Calu3 (cell line): ENCODE results near the gene MLIP. TPM values are rescaled to one million over a fixed set of nuclear protein-coding genes. Genes with fewer than 3 reads are reported as not detected.

Source experiments
- BruUV-seq: library from RNA; stranded (reverse); fragments of 400-500 nt; replicated peaks from 2 replicates; lab custom pipeline; 2021; lab: Mats Ljungman, UMichigan
- CTCF ChIA-PET: fragments of 300-600 bp; sonication (Branson Sonifier 250); formaldehyde crosslinking; loops from one replicate; lab custom pipeline; 2022; ENCODE audit warnings: antibody characterized with exemption; lab: Charles Lee
- DNase-seq: peaks from one replicate; pipeline ENCODE4 v3.0.0; 2022
- H3K27ac Mint-ChIP-seq: one replicate; pipeline ENCODE4 v1.8.0; 2022; ENCODE audit warnings: mixed read lengths; ENCODE audit not compliant: unreplicated experiment
- H3K27me3 Mint-ChIP-seq: one replicate; pipeline ENCODE4 v1.8.0; 2022; ENCODE audit warnings: mixed read lengths; ENCODE audit not compliant: unreplicated experiment
- H3K36me3 Mint-ChIP-seq: one replicate; pipeline ENCODE4 v1.8.0; 2022; ENCODE audit warnings: mild to moderate bottlenecking, moderate library complexity, mixed read lengths; ENCODE audit not compliant: insufficient read depth, unreplicated experiment
- H3K4me1 Mint-ChIP-seq: one replicate; pipeline ENCODE4 v1.8.0; 2022; ENCODE audit warnings: mild to moderate bottlenecking, low read depth, mixed read lengths; ENCODE audit not compliant: unreplicated experiment
- H3K4me3 Mint-ChIP-seq: one replicate; pipeline ENCODE4 v1.8.0; 2022; ENCODE audit warnings: mild to moderate bottlenecking, low read depth, moderate library complexity, mixed read lengths; ENCODE audit not compliant: unreplicated experiment
- H3K9me3 Mint-ChIP-seq: one replicate; pipeline ENCODE4 v1.8.0; 2022; ENCODE audit warnings: low read depth, mixed read lengths; ENCODE audit not compliant: unreplicated experiment
- intact Hi-C: fragments of 100-400 bp; cut with micrococcal nuclease; formaldehyde crosslinking; loops from one replicate; pipeline ENCODE4 v1.10.0; 2022; ENCODE audit not compliant: unreplicated experiment
- total RNA-seq: library from RNA; stranded (reverse); gene quantifications from 2 replicates; pipeline ENCODE4 v1.2.3, GENCODE V29; 2022
- TF ChIP-seq, protein P1 (sequence below): fragments of 200-600 bp; IDR thresholded peaks from one replicate; pipeline ENCODE4 v1.8.0; 2022; ENCODE audit warnings: antibody characterized with exemption; ENCODE audit not compliant: unreplicated experiment

MLIP gene
- total RNA-seq, 1 experiment from 2014 or later: 1.4 TPM

DNA sequence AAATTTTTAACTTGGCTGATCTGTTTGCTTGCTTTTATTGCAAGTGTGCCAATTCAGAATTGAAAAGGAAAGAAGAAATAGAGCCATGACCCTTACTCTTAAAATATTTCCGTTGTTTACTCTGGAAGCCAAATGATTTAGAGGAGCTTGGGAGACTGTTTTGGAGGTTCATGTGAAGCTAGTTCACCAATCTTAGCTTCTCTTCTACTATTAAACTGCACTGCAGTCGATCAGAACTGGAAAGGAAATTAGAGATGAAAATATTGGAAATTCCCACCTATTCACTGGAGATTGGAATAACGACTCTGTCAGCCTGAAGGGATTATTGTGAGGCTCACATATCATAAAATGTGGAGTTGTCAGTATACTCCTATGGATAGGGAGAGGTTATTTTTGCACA is 81.8 kb downstream of the MLIP start:
- Mint-ChIP-seq H3K27me3 (no peaks in the 10 kb centered on the region), H3K36me3 (no peaks in the 10 kb centered on the region), H3K9me3 (no peaks in the 10 kb centered on the region), H3K4me1 (no peaks in the 10 kb centered on the region), H3K27ac (no peak overlapping the region), H3K4me3 (no peak overlapping the region)
- TF ChIP-seq, protein P1, sequence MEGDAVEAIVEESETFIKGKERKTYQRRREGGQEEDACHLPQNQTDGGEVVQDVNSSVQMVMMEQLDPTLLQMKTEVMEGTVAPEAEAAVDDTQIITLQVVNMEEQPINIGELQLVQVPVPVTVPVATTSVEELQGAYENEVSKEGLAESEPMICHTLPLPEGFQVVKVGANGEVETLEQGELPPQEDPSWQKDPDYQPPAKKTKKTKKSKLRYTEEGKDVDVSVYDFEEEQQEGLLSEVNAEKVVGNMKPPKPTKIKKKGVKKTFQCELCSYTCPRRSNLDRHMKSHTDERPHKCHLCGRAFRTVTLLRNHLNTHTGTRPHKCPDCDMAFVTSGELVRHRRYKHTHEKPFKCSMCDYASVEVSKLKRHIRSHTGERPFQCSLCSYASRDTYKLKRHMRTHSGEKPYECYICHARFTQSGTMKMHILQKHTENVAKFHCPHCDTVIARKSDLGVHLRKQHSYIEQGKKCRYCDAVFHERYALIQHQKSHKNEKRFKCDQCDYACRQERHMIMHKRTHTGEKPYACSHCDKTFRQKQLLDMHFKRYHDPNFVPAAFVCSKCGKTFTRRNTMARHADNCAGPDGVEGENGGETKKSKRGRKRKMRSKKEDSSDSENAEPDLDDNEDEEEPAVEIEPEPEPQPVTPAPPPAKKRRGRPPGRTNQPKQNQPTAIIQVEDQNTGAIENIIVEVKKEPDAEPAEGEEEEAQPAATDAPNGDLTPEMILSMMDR: no peak
- DNase-seq: no peak
- CTCF ChIA-PET: no interaction called here
- BruUV-seq: no TSS peak
- intact Hi-C loops: no loop called here

DNA sequence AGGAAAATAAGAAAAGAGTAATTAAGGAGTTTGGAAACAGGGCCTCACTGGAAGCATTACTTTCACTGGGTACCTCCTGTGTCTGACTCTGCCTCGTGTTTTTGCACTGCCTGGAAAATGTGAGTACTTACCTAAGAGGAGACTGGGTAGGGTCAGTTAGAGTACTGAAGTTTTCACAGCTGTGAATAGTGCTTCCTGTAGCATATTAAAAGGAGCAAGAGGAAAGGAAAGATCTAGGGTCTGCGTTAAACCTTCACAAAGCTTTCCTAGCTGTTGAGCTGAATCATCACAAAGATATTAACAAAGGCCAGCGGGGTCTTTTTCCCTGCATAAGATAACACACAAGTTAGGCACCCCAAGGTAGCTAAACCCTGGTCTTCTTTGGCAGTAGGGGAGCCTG is 82.3 kb downstream of the MLIP start:
- CTCF ChIA-PET: no interaction called here
- TF ChIP-seq, protein P1: no peak
- no peak for DNase-seq
- Mint-ChIP-seq H3K4me3 (no peak overlapping the region), H3K4me1 (no peaks in the 10 kb centered on the region), H3K27me3 (no peaks in the 10 kb centered on the region), H3K36me3 (no peaks in the 10 kb centered on the region), H3K27ac (no peak overlapping the region), H3K9me3 (no peaks in the 10 kb centered on the region)
- BruUV-seq: no TSS peak
- intact Hi-C loops: no loop called here

DNA sequence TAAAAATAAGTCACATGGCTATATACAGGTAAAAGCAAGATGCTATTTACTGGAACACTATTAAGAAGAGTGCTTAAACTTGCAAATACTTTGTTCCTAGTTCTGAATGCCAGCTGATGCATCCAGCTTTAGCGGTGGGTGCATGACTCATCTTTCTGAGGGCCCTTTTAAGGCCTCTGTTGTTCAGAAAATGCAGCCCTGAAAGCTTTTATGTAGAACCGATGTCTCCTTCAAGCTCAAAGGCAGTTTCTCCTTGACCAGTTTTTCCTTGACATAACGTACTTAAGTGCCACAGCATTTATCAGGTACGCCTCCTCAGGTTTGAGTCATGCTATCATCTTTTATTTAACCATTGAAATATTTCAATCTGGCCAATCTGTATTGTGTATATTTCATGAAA is 82.8 kb downstream of the MLIP start:
- TF ChIP-seq, protein P1: no peak
- Mint-ChIP-seq H3K27ac (no peak overlapping the region), H3K27me3 (no peaks in the 10 kb centered on the region), H3K4me1 (no peaks in the 10 kb centered on the region), H3K4me3 (no peak overlapping the region), H3K9me3 (no peaks in the 10 kb centered on the region), H3K36me3 (no peaks in the 10 kb centered on the region)
- intact Hi-C loops: no loop called here
- no TSS peak for BruUV-seq
- CTCF ChIA-PET: no interaction called here
- no peak for DNase-seq

DNA sequence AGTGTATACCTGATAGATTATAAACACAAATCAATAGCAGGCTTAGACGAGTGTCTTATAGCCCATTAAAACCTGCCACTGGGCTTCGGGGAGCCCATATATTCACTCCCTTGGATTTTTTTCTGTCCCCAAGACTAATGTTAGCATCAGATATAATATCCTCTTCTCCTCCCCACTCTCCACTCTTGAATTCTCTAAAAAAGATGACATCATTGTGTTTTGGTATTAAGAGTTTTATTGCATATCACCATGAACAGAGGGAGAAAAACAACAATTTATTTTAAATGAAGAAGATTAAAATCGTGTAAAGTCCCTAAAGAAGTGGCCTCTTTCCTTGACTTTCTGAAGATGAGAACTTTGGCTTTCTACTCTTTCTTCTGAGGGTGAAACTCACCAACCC is 84.4 kb downstream of the MLIP start:
- DNase-seq: no peak
- Mint-ChIP-seq H3K27ac (no peak overlapping the region), H3K27me3 (no peaks in the 10 kb centered on the region), H3K4me3 (no peak overlapping the region), H3K4me1 (no peaks in the 10 kb centered on the region), H3K9me3 (peaks cover 2% of the 10 kb centered on the region), H3K36me3 (no peaks in the 10 kb centered on the region)
- intact Hi-C loops: no loop called here
- TF ChIP-seq, protein P1: no peak
- no TSS peak for BruUV-seq
- CTCF ChIA-PET: no interaction called here

DNA sequence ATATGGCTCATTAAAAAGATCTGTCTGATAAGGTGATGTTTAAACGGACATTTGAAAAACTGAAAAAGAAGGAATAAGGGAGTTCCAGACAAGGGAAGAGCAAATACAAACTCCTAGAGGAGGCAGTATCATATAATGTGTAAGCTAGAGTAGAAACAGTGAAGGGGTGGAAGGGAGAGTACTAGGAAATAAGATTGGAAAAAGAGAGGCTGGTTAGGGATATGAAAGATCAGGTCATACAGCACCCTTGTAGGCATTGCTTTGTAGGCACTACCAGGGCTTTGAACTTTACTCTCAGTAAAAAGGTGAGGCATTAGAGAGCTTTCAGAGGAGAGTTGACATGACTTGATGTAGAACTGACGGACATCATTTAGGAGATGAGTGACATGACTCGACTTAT is 85.7 kb downstream of the MLIP start:
- intact Hi-C loops: no loop called here
- no TSS peak for BruUV-seq
- H3K4me3 Mint-ChIP-seq: no peak overlapping the region
- TF ChIP-seq, protein P1: no peak
- H3K9me3 Mint-ChIP-seq: peaks cover 2% of the 10 kb centered on the region
- no peaks in the 10 kb centered on the region for H3K27me3 Mint-ChIP-seq
- DNase-seq: no peak
- no peaks in the 10 kb centered on the region for H3K36me3 Mint-ChIP-seq
- CTCF ChIA-PET: no interaction called here
- H3K27ac Mint-ChIP-seq: no peak overlapping the region
- no peaks in the 10 kb centered on the region for H3K4me1 Mint-ChIP-seq
